Measurements from ENCODE around the gene MFRP.

MFRP gene

GRCh38 chr11:119372260-119373058 is 26.0 kb upstream of the MFRP start:
- no peak for TF ChIP-seq CTCF (IDR thresholded peaks at IDR 0.05; ENCODE audit: control insufficient read depth, extremely low read depth, insufficient read depth)
- DNase-seq (ENCODE audit: low read depth), result no peak
- H3K4me3 ChIP-seq (ENCODE audit: low read depth, low read length), result no peak overlapping the region

GRCh38 chr11:119371778-119372182 is 25.3 kb upstream of the MFRP start:
- TF ChIP-seq CTCF (IDR thresholded peaks at IDR 0.05; ENCODE audit: control insufficient read depth, extremely low read depth, insufficient read depth), result peak; percentile 25
- H3K4me3 ChIP-seq (ENCODE audit: low read depth, low read length), result no peak overlapping the region
- DNase-seq (ENCODE audit: low read depth), result no peak

DNA sequence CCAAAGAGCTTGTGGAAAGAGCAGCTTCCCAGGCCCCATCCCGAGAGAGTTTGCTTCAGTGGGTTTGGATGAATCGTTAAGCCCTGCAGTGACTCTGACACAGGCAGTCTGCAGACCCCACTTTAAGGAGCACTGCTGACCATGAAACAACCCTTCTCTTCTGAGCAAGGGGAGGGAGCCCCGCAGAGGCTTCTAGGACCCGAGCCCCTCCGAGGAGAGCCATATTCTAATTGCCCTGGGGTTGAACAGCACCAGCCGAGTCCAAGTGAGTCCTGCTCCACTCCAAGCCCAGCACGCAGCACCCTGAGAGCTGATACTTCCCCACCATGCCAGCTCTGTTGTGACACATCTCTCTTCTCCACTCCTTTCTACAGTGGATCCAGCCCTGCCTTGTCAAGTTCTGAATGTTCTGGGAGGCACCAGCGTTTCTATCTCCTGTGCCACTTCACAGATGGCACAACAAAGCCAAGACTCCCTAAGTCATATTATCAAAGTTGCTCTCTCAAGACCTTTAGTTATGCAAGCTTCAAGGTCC is 24.6 kb upstream of the MFRP start:
- no peak overlapping the region for H3K4me3 ChIP-seq (ENCODE audit: low read depth, low read length)

DNA sequence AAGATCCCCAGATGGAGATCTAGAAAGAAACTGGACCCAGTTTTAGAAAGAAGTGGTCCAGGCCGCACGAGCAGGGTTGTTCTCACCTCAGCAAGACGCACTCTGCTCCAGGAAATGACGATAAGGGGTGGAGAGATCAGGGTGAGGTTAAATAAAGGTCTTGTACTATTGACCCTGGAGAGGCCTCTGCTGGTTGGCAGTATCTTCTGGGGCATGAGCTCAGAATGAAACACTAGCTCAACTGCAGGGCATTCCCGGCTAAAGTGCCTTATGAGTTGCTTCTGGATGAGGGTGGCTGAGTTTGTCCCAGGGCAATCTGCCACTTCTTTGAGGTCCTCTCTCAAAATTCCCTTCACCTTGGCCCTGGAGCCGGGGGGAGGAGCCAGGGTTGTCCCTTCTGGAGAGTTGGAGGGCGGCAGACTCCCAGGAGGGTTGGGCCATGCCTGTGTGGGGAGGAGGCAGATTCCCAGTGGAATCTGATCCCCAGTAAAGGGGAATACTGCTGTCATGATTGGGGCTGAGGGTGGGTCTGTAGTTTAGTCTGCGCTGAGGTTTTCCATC is 24.1 kb upstream of the MFRP start:
- no peak for DNase-seq (ENCODE audit: low read depth)
- TF ChIP-seq CTCF (IDR thresholded peaks at IDR 0.05; ENCODE audit: control insufficient read depth, extremely low read depth, insufficient read depth), result no peak

More for the DNA sequence above, 24.6 kb upstream of the MFRP start:
- no peak for DNase-seq (ENCODE audit: low read depth)
- no peak for TF ChIP-seq CTCF (IDR thresholded peaks at IDR 0.05; ENCODE audit: control insufficient read depth, extremely low read depth, insufficient read depth)

DNA sequence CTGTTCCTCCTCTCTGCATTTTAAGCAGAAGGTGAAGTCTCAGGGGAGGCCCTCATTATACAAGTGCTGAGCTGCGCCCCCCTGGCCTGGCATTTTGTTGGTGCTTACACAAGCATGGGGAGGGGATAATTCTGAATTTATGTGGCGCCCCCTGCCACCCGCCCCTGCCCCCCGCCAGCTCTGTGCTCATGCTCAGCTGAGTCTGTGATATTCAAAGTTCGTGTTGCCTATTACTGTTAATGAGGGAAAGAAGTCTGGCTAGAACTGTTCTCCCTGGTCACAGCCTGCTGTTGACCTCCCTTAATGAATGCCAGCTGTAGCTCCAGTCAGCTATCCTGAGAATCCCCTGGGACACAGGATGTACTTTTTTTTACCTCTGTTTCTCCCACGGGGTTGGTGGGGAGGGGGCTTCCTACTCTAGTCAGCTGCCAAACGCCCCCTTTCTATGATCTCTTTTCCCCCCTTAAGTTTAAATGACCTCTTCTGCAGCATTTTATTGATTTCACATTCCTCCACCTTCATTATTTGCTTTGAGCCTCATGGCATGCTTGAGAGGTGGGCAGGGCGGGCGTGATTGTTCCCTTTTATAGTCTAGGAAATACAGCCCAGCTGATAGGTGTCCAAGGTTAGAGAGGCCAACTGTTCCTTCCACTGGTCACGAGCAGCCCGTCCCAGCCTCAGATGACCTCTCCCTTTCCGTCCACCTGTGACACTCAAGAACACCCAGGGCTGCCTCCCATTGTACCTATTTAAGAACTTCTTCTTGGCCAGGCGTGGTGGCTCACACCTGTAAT is 22.8 kb upstream of the MFRP start:
- DNase-seq (ENCODE audit: low read depth), result no peak
- H3K4me3 ChIP-seq (ENCODE audit: low read depth, low read length), result no peak overlapping the region
- TF ChIP-seq CTCF (IDR thresholded peaks at IDR 0.05; ENCODE audit: control insufficient read depth, extremely low read depth, insufficient read depth), result no peak

More for the DNA sequence above, 24.1 kb upstream of the MFRP start:
- H3K4me3 ChIP-seq (ENCODE audit: low read depth, low read length), result no peak overlapping the region

DNA sequence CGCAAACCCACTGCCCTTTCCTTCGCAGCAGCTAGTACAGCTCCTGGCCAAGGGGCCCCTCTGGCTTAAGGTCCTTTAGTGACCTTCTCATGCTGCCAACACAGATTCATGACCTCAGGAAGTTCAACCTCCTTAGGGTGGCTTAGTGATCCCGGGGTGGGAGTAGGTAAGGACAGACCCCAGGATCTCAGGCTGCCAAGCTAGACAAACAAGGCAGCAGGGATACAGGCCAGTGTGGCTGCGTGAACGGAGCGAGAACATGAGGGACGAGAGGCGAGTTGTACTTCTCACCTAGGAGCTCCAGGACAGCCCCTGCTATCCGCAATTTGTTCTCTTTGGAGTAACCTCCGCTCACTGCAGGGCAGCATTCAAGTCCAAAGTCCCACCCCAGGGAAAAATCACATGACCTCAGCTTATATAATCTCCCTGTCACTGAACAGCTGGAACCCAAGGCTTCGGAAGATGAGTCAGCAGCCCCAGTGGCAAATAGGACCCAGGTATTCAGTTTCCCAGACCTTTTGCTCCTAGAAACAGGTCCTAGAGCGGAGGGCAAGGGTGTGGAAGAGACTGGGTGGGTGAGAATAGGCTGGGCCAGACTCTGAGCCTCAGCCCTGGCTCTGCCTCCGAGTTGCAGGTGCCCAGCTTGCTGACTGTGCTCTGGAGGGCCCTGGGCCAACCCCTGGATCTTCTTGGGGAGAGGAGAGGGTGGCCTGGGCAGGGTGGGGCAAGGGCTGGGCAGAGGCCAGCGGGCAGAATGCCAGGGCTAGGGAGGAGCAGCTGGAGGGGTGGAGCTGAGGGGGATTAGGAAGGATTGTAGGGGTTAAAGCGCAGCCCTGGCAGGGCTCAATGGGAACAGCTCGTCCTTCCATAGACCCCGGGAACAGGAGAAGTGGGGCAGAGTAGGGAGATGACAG is 21.9 kb upstream of the MFRP start:
- DNase-seq (ENCODE audit: low read depth), result no peak
- no peak for TF ChIP-seq CTCF (IDR thresholded peaks at IDR 0.05; ENCODE audit: control insufficient read depth, extremely low read depth, insufficient read depth)
- no peak overlapping the region for H3K4me3 ChIP-seq (ENCODE audit: low read depth, low read length)
